Fibroblast of the aortic adventitia (primary cell): ENCODE measurements around the gene SPAST. TPM values are rescaled to one million over a fixed set of nuclear protein-coding genes. Genes with fewer than 3 reads are reported as not detected.
"Not testable (repeated sequence)": the region's sequence is repeated elsewhere in the genome, so short reads cannot be mapped to it uniquely, and the experiment has no call there.

Experiments used
- DNase-seq: peaks from one replicate; pipeline ENCODE4 v3.0.0-alpha.2; 2010; ENCODE audit warnings: low read depth
- H3K4me3 ChIP-seq: 2 replicates; pipeline ENCODE4 v1.5.1; 2011; ENCODE audit warnings: low read depth, mild to moderate bottlenecking, control low read depth, low read length, moderate library complexity
- total RNA-seq: library from RNA; depleted of rRNA; stranded (reverse); fragments of >200 nt; gene quantifications from 2 replicates; pipeline ENCODE4 v1.2.3, GENCODE V29; 2012; ENCODE audit warnings: low replicate concordance
- TF ChIP-seq, protein P1 (sequence below): IDR thresholded peaks from 2 replicates; pipeline ENCODE4 v1.5.1; 2011; ENCODE audit warnings: mild to moderate bottlenecking, low read length, control low read depth, inconsistent platforms; ENCODE audit not compliant: insufficient read depth

The SPAST gene
- total RNA-seq, 1 donor: 26.6 TPM

DNA sequence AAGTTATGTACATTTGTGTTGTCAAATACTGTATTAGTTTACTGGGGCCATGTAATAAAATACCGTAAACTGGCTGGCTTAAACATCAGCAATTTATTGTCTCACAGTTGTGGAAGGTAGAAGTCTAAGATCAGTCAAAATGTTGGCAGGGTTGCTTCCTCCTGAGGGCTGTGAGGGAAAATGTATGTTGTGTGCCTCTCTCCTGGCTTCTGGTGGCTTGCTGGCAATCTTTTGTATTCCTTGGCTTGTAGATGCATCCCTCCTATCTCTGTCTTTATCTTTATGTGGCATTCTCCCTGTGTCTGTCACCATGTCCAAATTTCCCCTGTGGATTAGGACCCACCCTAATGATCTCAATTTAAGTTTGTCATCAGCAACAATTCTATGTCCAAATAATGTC lies 65.3 kb downstream of the SPAST start:
- DNase-seq: no peak
- TF ChIP-seq, protein P1, sequence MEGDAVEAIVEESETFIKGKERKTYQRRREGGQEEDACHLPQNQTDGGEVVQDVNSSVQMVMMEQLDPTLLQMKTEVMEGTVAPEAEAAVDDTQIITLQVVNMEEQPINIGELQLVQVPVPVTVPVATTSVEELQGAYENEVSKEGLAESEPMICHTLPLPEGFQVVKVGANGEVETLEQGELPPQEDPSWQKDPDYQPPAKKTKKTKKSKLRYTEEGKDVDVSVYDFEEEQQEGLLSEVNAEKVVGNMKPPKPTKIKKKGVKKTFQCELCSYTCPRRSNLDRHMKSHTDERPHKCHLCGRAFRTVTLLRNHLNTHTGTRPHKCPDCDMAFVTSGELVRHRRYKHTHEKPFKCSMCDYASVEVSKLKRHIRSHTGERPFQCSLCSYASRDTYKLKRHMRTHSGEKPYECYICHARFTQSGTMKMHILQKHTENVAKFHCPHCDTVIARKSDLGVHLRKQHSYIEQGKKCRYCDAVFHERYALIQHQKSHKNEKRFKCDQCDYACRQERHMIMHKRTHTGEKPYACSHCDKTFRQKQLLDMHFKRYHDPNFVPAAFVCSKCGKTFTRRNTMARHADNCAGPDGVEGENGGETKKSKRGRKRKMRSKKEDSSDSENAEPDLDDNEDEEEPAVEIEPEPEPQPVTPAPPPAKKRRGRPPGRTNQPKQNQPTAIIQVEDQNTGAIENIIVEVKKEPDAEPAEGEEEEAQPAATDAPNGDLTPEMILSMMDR: no peak
- no peak overlapping the region for H3K4me3 ChIP-seq

DNA sequence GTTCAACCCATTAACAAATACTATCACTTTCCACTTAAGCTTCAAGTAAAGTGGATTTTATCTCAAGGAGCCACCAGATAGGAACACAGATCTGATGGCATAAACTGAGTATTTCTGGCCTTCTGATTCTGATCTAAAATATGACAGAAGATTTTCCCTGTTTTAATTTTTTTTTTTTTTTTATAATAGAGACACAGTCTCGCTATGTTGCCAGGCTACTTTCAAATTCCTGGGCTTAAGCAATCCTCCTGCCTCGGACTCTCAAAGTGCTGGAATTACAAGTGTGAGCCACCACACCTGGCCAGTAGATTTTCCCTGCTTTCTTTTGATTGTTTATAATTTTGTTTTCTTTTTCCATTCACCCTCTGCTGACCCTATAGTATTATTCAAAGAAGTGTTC lies 65.7 kb downstream of the SPAST start:
- DNase-seq: no peak
- no peak overlapping the region for H3K4me3 ChIP-seq
- TF ChIP-seq, protein P1: no peak

DNA sequence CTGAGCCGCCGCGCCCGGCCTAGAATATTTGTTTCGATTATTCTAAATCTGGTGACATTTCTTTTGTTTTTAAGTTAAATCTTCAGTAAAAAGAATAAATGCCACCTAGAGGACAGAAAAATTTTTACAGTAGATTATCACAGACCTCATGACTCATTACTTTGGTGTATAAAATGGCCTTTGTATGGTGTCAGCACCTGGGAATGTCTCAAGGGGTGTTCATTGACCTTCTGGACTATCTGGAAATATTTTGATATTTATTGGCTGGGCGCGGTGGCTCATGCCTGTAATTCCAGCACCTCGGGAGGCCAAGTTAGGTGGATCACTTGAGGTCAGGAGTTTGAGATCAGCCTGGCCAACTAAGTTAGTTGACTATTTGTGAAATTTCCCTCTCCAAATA lies 72.1 kb downstream of the SPAST start:
- TF ChIP-seq, protein P1: peak; percentile 17
- H3K4me3 ChIP-seq: no peak overlapping the region
- peak; percentile 72 for DNase-seq

DNA sequence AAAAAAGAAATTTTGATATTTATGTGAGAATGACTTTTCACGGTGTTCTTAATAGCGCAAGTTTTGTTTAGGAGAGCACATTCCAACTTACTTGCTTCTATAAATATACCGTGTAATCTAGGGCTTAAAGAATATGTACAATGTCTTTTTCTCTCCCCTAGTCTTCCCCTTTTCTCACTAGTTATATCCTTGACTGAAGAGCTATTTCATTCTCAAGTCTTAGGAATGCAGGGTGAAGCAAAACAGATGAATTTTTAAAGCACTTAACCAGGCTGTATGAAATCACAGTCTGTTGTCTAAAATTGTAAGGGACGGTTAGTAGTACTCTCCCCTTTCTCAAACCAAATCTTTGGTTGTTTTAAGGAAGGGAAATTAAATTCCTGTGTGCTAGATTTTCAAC lies 72.7 kb downstream of the SPAST start:
- TF ChIP-seq, protein P1: no peak
- peak; percentile 21 for DNase-seq

DNA sequence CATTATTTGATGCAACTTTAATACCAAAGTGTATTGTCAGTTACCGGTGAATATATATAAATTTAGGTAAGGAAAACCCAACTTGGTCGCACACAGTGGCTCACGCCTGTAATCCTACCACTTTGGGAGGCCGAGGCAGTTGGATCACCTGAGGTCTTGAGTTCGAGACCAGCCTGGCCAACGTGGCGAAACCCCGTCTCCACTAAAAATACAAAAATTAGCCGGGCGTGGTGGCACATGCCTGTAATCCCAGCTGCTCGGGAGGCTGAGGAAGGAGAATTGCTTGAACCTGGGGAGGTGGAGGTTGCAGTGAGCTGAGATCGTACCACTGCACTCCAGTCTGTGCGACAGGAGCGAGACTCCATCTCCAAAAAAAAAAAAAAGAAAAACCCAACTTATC lies 88.2 kb downstream of the SPAST start:
- not testable (repeated sequence) for DNase-seq, H3K4me3 ChIP-seq

More for the DNA sequence above, 72.7 kb downstream of the SPAST start:
- H3K4me3 ChIP-seq: no peak overlapping the region

DNA sequence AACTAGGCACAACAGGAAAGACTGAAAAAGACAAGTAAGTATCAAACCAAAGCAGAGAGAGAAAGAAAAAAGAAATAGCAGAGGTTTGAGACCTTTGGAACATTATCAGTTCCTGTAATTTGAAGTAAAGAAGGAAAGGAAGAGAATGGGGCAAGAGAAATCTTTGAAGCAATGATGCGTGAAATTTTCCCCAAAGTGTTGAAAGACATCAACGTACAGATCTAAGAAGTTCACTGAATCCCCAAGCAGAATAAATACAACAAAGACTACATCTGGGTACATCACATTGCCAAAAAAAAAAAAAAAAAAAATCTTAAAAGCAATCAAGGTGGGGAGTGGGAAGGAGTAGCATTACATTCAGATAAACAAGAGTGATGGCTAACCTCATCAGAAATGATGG lies 96.3 kb downstream of the SPAST start:
- DNase-seq: no peak
- TF ChIP-seq, protein P1: no peak
- H3K4me3 ChIP-seq: no peak overlapping the region

DNA sequence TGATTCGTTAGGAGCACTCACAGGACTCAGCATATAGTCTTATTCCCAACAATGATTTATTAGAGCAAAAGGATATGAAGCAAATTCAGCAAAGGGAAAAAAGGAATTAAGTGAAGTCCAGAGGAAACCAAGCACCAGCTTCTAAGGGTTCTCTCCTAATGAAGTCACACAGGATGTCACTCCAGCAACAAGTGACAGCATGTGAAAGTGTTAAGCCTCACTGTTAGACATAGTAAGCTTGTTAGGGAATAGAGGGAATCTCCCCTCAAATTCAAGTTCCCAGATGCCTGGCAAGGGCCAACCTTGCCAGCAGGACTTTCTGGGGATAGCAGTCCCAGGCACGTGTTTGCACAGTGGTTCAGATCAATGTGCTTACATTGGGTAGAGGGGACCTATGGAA lies 97.9 kb downstream of the SPAST start:
- H3K4me3 ChIP-seq: no peak overlapping the region
- DNase-seq: no peak
- TF ChIP-seq, protein P1: no peak

DNA sequence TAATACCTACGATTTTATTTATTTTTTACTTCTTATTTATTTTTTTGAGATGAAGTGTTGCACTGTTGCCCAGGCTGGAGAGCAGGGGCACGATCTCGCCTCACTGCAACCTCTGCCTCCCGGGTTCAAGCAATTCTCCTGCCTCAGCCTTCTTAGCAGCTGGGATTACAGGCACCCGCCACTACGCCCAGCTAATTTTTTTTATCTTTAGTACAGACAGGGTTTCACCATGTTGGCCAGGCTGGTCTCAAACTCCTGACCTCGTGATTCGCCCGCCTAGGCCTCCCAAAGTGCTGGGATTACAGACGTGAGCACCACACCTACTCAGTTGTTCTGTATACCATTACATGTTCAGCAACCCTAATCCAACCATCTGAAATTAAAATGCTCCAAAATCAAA lies 100.9 kb downstream of the SPAST start:
- not testable (repeated sequence) for H3K4me3 ChIP-seq, DNase-seq

DNA sequence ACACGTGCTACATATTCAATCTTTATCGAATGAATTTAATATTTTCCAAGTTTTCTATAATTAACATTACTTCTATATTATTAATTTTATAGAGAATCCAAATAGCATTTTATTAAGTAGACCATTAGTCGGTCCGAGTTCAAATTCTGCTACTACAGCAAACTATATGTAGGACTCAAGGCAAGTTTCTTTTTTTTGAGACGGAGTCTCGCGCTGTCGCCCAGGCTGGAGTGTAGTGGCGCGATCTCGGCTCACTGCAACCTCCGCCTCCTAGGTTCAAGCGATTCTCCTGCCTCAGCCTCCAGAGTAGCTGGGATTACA lies 101.6 kb downstream of the SPAST start:
- H3K4me3 ChIP-seq: peak overlapping the region; percentile 84
- DNase-seq: peak; percentile 18
